Endometrium (tissue), 2 donors: ENCODE measurements around the gene GMPPA.

Experiments
- FAIRE-seq: peaks from 2 replicates; lab custom pipeline; 2012; peaks lifted over from hg19 to GRCh38; lab: Jason Lieb, UNC
- donor health status: control.
- donor health status: control.

The GMPPA gene

DNA sequence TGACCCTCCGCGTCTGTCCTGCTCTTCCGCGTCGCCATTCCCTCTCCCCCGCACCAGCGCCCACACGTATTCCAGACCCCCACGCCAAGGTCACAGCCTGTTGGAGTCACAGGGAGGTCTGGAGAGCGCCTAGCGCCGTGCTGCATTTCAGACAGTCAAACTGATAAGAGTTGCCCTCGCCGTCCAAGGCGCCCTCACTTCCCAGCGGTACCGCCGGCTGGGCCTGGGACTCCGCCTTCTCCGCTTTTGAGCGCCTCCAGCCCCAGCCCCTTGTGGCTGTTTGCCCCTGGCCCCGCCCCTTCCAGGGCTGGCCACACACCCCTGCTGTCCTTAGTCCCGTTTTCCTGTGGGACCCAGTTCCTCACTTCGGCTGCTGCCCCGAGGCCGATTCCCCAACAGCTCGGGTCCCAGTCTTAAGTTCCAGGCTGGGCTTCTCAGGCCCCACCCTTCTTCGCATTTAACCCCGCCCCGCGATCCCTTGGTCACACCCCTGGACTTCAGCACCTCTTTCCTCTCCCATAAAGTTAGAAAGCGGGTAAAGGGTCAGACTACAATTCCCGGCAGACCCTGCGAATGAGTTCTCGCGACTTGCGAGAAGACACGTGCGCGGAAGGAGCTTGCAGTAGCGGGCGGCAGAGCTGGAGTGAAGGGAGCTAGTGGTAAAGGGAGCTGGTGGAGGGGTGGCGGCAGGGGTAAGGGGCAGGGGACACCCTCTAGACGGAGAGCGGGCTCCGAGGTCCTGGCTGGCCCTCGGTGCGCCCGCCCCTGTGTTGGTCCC lies at the start of gene GMPPA:
GMPPA (plus strand) TSS at position 612 of the 778 bp plus-strand sequence. CDS start 1,085 bp downstream, outside the sequence.
- peak; percentile 92 for FAIRE-seq

DNA sequence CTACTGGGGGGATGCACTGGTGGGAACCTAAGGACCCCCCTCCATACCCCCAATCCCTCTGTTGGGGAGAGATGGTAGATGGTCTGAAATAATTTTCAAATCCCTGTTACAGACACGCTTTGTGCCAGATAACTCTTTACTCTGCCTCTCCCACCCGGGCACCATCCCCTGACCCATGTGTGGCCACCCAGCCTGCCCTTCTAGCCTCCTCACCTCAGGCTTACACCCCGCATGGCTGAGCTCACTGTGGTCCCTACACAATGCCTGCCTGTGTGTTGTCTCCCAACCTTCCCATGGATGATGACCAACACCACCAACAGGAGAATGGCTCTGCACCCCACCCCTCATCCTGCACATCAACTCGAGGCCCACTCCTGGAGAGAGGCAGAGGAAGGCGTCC lies 49.1 kb upstream of the GMPPA start:
- FAIRE-seq = no peak

DNA sequence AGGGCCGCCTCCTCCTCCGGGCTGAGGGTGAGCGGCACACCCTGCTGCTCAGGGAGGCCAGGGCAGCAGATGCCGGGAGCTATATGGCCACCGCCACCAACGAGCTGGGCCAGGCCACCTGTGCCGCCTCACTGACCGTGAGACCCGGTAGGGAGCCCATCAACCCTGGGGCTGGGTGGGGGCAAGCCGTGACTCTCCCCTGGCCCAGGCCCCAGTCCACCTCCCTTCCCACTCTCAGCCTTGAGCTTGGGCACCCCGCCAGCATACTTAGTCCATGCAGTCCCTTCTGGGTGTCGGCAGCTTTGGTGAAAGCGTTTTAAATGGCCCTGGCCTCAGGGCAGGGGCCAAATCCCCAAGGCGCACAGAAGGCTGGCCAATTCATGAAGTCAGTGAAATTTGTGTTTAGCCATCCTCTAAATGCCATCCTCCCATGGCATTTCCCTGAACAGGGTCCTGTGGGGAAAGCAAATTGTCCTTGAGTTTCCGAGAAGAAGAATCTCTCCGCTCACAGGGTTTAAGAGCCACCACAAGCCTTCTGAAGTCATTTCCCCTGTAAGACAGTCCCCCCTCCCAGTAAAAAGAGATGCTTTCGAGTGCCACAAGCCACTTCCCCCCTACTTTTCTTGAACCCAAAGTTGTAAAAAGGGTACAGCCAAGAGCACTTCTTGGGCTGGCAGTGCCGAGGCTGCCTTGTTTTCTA lies 46.9 kb upstream of the GMPPA start:
- FAIRE-seq = no peak

DNA sequence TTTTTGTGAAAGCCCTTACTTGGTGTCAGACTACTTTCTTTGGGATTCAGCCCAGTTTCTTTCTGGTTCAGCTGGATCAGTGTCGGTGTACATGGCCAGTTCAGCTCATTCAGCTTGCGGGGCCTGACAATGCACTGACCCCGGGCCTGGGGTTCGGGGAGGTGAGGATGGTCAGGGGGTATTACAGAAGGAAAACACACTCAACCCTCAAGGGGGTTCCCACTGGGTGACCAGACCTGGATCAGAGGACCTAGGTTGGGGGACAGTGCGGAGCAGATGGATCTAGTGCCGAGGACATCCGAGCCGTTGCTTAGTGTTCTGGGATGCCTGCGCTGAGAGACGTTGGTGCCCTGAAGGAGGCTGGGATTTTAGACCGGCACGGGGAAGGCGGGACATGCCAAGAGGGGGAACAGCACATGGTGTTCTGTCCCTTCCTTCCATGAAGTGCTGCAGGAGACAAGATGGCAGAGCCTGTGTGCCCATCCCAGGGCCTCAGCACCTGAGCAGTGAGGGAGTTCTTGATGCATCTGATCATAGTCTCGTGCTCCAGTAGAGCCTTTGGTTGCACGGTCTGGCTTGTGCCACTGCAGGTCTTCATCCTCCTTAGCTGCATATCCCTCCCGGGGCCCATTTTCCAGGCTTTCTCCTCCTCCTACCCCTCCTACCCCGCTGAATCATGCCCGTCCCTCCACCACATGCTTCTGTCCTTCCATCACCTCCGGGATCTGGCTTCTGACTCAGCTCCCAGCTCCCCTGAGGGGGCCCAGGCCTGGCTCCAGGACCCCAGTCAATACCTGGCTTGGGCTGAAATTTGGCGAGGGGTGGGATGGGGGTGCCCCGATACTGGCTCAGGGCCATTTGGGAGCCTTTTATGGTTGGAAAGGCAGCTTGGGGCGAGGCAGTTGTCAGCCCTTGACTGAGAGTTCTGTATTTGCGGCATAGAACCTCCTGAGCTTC lies 46.1 kb upstream of the GMPPA start:
- no peak for FAIRE-seq

DNA sequence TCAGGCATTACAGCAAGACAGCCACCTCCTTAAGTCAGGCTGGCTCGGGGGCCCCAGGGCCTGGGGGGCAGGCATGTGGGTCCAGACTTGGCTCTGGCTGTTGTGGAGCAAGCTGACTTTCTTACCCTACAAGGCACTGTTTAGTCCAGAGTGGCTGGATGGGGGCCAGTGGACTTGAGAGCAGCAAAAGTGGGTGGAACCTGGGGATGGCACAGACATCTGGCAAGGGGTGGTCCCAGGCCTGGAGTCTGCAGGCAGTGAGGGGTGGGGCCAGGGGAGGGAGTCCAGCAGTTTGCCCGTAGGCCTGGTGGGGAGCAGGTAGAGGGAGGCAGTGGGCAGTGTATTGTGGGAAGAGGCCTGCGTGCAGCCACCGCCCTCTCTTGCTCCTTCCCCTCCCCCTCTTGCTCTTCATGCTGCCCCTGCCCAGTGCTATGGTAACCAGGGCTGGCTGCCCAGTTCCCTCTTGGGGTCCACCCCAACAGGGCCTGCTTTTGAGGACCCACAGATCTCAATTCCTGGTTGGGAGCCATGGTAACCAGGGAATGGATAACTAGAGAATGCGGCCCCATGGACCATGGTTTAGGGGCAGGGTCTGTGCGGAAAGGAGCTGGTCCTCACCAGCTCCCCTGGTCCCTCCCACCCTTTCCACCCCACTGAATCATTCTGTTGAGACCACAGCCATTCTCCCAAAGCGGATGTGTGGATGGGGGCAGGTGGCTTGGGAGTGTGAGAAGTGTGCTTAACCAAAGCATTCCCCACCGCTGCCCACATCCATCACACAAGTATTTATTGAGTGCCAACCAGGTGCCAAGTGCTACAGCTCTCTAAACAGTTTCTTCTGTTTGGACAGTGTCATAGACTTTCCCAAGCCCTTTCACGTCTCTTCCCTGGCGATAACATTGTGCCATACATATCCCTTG lies 44.8 kb upstream of the GMPPA start:
- FAIRE-seq = no peak

DNA sequence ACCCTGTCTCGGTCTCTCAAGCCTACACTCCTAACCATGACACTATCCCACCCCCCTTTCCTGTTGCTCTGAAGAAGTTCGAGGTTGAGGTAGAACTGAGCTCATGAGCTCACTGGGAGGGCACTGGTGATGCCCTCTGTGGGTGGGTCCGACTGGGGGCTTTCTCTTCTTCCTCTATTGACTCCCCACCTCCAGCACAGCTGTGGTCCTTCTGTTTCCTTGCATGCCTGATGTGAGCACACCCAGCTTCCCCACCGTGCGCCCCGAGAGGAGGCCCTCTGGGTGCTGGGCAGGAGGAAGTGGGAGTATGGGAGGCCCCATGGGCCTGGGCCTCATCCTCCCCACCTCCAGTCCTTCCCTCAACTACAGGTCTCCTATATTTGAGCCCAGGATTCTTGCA lies 43.1 kb upstream of the GMPPA start:
- FAIRE-seq = no peak

DNA sequence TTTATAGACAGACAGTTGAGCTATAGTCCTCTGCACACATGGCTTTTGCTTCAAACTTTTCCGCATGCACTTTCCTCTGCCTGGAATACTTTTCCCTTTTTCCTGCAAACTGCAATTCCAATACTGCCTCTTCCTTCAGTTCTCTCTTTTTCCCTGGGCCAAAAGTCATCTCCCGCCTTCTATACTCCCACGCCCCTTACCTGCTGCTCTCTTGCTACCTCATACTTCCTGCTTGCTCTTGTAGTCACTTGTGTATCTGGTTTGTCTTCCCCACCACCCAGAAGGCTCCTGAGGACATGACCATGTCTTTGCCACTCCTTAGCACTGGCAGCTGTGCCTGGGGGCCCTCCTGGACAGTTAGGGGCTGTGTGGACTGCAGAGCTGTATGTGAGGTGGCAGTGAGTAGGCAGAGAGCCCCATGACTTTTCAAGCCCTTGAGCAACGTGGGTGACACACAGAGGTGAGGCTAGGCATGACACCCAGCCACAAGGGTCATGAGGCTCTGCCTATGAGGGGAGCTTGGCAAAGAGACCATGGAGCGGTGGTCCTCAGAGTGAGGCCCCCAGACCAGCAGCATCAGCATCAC lies 40.8 kb upstream of the GMPPA start:
- no peak for FAIRE-seq

DNA sequence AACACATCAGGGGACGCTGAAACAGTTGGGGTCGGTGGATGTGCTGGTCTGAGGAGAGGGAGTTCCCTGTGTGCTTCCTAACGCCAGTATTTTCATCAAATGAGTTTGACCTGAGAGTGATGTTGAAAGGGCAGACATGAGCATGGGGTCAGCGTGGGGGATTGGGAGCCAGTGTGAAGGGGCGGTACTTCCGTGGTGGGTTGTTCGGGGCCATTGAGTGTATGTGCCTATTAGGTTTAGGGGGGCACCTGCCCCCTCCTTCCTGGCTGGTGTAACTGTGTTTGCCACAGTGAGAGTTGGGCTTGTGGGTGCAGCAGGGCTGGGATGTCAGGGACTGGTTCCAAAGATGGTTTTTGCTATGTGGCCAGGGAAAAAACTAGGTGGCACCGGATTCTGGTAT lies 39.7 kb upstream of the GMPPA start:
- no peak for FAIRE-seq

DNA sequence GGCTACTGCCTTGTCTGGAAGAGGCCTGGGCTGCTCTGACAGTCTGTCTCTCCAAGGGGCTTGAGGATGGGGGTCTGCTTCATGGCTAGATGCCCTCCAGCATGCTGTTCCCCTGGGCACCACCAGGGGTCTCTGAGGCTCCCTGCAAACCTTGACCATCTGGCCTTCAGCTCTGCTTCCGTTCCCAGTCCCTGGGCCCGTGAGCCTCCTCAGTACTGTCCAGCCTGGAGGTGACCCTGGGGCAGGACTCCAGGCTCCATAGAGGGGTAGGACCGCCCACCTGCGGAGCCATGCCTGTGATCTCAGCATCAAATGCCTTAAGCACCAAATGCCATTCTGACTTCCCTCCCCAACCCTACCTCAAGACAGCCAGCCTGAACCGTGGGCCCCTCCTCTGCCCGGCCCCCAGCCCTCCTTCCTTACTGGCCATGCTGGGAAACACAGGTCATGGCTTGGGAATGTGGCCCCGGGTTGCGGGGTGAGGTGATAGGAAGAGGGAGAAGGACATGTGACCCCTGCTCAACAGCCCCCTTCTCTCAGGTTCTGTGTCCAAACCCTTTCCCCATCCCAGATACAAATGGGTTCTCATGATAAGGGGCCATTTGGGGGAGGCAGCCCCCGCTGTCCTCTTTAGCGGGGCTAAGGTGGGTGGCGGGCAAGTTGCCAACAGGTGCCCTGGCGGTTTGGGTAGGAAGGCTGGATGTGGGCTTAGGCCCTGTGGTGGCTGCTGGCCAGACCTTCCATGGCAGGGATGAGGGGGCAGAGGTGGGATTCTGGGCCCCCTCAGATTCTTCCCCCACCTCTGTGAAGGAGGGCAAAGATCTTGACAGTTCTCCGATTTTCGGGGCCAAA lies 39.0 kb upstream of the GMPPA start:
- no peak for FAIRE-seq

DNA sequence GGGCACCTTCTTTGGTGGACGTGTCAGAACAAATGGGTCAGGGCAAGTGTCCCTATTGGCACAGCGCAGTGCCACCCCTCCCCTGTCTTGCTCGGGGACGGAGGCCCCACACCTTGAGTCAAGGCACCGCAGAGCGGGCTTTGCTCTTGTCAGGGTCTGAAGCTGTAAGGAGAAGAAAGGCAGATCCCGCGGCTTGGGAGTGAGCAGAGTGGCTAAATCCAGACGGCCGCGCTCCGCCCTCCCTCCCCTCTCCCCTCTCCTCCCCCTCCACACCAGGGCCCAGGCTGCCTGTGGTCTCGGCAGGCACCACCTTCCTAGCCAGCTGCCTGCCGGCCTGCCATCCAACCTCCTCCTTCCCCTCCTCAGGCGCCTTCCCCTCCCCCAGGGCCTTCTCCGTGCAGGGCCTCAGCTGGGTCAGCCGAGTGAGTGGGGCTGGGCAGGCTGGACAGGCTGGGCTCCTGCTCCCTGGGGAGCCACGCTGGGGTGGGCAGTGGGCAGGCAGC lies 38.2 kb upstream of the GMPPA start:
- FAIRE-seq = no peak

DNA sequence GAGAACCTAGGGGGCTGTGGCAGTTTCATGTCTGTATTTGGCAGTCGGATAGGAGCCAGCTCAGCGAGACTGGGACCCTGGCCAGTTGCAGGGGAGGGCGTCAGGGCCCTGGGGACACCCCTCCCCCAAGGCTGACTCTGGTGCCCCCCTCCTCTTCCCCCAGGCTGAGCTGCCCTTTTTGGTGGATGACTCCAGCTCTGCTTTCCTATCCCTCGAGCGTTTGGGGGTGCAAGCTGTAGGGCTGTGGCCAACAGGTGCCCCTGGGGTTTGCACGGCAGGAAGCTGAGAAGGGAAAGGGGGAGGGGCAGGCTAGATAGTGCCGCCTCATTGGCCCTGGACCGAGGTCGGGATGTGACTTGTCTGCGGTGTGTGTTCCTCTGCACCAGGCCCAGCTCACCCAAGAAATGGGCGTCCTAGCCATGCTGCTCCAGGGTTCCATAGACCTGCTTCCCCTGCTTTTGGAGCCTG lies 37.6 kb upstream of the GMPPA start:
- no peak for FAIRE-seq

DNA sequence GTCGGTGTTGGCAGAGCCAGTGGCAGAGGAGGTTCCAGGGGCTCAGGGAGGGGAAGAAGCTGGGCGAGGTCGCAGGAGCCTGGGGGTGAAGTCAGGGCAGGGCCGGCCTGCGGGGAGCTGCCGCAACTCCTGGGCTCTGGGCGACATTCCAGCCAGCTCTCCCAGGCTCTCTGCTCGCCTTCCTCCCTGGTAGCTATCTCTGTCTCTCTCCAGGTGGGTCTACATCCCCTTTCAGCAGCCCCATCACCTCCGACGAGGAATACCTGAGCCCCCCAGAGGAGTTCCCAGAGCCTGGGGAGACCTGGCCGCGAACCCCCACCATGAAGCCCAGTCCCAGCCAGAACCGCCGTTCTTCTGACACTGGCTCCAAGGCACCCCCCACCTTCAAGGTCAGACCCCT lies 37.0 kb upstream of the GMPPA start:
- no peak for FAIRE-seq

DNA sequence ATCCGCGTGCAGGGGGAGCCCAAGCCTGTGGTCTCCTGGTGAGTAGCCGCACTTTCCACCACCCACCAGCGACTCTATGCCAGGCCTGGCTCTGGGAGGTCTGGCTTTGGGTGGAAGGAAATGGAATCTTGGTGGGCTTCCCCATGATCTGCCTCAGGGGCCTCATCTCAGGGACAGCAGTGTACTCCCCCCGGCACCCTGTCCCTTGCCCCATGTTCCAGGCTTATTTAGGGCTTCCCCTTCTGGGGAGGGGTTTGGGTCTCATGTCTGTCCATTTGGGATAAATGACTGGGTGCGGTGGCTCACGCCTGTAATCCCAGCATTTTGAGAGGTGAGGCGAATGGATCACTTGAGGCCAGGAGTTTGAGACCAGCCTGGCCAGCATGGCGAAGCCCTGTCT lies 36.3 kb upstream of the GMPPA start:
- FAIRE-seq = no peak

DNA sequence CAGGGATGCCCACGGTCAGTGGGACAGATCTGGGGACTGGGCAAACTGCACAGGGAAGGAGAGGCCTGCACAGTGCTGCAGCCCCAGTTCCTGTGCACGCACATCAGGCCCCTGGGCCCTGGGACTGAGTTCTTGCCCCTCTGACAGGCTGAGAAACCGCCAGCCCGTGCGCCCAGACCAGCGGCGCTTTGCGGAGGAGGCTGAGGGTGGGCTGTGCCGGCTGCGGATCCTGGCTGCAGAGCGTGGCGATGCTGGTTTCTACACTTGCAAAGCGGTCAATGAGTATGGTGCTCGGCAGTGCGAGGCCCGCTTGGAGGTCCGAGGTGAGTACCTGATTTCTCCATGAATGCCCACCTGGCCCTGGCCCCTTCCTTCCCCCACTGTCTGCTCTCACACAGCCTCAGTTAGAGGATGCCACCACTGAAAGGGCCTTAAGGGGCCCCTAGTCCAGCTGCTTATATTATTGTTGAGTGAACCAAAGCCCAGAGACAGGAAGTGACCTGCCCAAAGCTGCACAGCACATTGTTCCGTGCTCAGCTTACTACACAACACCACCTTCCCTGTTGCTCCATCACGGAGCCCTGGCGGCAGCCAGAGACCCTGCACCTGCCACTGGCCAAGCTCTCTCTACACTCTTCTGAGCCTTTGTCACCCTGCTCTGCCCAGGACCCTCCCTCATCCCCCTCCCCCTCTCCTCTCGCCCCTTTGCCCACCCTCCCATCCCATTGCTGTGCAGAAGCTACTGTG lies 34.2 kb upstream of the GMPPA start:
- FAIRE-seq = no peak

DNA sequence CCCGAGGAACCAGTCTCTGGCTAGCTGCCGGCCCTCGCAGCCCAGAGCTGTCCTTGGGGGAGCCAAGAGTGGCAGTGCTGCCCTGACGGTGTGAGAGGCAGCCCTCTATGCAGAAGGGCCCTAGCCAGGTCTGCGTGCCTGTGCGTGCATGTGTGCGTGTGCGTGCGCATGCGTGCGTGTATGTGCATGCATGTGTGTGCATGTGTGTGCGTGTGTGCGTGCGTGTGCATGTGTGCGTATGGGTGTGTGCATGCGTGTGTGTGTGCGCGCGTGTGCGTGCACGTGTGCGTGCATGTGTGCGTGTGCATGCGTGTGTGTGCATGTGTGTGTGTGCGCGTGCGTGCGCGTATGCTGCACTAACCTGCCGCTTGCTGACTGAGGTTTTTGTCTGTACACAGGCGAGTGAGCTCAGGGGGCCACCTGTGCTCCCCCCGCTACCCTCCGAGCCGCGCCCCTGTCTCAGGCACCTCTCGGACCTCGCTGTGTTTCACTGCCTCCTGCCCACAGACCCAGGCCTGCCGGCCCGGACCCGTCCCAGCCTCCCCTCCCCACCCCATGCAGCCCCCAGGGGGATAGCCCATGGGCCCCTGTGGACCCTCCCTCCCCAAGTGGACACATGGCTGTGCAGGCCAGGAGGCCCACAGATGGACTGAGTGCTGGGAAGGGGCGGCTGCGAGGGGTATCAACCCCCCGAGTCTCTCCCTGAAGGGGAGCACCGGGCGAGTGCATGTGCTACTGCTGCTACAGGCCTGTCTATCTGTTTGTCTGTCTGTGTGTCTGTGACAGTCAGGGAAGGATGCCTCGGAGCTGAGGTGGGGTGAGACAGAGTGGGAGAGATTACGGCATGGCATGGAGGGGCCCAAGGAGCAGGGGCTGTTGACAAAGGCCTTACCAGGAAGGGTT lies 32.8 kb upstream of the GMPPA start:
- no peak for FAIRE-seq

DNA sequence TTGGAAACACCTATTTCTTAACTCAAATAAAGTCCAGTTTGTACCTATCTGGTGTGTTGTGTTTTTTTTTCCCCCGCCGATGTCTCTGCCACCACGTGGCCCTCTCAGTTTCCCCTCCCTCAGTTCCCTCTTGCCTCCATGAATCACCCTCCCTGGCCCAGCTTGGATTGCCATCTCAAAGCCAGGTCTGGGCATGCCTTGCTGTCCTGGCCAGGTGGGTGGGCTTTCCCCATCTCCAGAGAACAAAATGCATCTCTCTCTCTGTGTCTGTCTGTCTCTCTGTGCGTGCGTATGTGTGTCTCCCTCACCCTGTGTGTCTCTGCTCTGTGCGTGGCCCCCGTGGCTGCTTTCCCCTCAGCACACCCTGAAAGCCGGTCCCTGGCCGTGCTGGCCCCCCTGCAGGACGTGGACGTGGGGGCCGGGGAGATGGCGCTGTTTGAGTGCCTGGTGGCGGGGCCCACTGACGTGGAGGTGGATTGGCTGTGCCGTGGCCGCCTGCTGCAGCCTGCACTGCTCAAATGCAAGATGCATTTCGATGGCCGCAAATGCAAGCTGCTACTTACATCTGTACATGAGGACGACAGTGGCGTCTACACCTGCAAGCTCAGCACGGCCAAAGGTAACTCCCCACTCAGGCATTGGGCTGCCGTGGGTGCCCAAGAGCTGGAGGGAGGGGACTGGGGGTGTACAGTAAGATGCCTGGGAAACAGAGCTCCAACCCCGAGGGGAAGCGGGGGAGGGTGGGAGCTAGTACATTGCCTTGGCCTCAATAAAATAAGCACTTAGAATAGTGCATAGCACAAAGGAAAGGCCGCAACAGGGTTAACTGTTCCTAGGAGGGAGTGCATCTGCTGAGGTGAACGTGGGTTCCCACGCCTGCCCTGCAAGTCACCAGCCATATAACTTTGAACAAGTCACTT lies 31.6 kb upstream of the GMPPA start:
- FAIRE-seq = no peak

DNA sequence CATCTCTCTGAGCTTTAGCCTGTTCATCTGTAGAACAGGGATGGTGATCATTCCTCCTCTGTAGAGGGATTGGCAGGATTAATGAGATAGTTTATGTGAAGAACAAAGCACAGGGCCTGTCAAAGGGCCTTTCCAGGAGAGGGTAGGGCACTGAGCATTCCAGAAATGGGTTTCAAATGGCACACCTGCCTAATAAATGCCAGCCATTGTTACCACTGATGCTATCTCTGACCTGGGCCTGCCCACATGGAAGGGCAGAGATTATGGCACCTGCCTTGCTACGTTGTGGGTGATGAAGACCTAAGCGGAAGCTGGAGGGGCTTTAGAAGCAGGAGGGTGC lies 31.0 kb upstream of the GMPPA start:
- FAIRE-seq = no peak
